Spleen (tissue), 7 donors: ENCODE data around the gene GLG1.

ENCODE experiments used
- POLR2A ChIP-seq, 3 donors: fragments of 450-650 bp; IDR thresholded peaks; one replicate each; pipeline ENCODE4 v1.5.1; 2017; ENCODE audit warnings: antibody characterized with exemption in 3 of 3, mild to moderate bottlenecking in 1 of 3
- POLR2AphosphoS5 ChIP-seq, 3 donors: sonication (generic); formaldehyde crosslinking; IDR thresholded peaks; one replicate each; pipeline ENCODE4 v1.5.1; 2017; ENCODE audit warnings: antibody characterized with exemption in 3 of 3
- TF ChIP-seq, protein P1 (sequence below), 11 experiments: fragments of 200-600 bp in 7 of 11; fragments of 450-650 bp in 4 of 11; sonication (generic) in 4 of 11; IDR thresholded peaks in 8 of 11; conservative IDR thresholded peaks in 3 of 11; 1 replicate in 7 of 11; 2 replicates in 4 of 11; pipeline versions ENCODE4 v1.4.0 to v1.8.0; 2016 to 2021; ENCODE audit warnings: antibody characterized with exemption in 11 of 11, inconsistent platforms in 4 of 11, mild to moderate bottlenecking in 1 of 11
- donor health status: DM: no; HTN: no; CAD: no; lungs with moderate emphysema.
- donor health status: DM: no; HTN: no; CAD: no.
- donor health status: DM: no; HTN: no; CAD: no.

DNA sequence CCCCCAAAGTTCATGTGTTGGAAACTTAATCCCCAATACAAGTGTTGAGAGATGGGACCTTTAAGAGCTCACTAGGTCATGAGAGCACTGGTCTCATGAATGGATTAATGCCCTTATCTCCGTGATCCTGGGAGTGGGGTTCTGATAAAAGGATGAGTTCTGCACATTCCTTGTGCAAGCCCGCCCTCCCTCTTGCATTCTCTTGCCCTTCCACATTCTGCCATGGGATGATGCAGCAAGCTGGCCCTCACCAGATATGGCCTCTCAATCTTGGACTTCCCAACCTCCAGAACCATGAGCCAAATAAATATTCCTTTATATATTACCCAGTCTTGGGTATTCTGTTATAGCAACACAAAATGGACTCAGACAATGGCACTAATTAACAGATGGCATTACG, 14.1 kb downstream of the GLG1 start:
- TF ChIP-seq, protein P1, sequence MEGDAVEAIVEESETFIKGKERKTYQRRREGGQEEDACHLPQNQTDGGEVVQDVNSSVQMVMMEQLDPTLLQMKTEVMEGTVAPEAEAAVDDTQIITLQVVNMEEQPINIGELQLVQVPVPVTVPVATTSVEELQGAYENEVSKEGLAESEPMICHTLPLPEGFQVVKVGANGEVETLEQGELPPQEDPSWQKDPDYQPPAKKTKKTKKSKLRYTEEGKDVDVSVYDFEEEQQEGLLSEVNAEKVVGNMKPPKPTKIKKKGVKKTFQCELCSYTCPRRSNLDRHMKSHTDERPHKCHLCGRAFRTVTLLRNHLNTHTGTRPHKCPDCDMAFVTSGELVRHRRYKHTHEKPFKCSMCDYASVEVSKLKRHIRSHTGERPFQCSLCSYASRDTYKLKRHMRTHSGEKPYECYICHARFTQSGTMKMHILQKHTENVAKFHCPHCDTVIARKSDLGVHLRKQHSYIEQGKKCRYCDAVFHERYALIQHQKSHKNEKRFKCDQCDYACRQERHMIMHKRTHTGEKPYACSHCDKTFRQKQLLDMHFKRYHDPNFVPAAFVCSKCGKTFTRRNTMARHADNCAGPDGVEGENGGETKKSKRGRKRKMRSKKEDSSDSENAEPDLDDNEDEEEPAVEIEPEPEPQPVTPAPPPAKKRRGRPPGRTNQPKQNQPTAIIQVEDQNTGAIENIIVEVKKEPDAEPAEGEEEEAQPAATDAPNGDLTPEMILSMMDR (IDR thresholded peaks at IDR 0.05 in 8 of 11, conservative IDR thresholded peaks at IDR 0.05 in 3 of 11) = no peak
- TF ChIP-seq POLR2A (IDR thresholded peaks at IDR 0.05) (no peak), POLR2AphosphoS5 (IDR thresholded peaks at IDR 0.05) (no peak)
